HUES6 (cell line): Measurements from ENCODE around the gene C9orf153.

ENCODE experiments used
- H3K27ac ChIP-seq: 2 replicates; pipeline ENCODE4 v1.7.0; 2013; ENCODE audit warnings: low read depth, mild to moderate bottlenecking, low read length, inconsistent platforms
- H3K27me3 ChIP-seq: 2 replicates; pipeline ENCODE4 v1.6.1; 2013; ENCODE audit warnings: low read length; ENCODE audit not compliant: control insufficient read depth, insufficient read depth
- H3K36me3 ChIP-seq: 2 replicates; pipeline ENCODE4 v1.6.1; 2013; ENCODE audit warnings: low read length; ENCODE audit not compliant: control insufficient read depth, insufficient read depth
- H3K4me1 ChIP-seq: 2 replicates; pipeline ENCODE4 v1.6.1; 2013; ENCODE audit warnings: low read length; ENCODE audit not compliant: control insufficient read depth, insufficient read depth
- H3K4me3 ChIP-seq: 2 replicates; pipeline ENCODE4 v1.5.1; 2013; ENCODE audit warnings: low read depth, low read length
- H3K9ac ChIP-seq: one replicate; pipeline ENCODE4 v1.6.1; 2013; ENCODE audit warnings: mild to moderate bottlenecking, low read length
- H3K9me3 ChIP-seq: 2 replicates; pipeline ENCODE4 v1.6.1; 2013; ENCODE audit warnings: low read depth, low read length; ENCODE audit not compliant: control insufficient read depth, insufficient read depth

C9orf153 gene

DNA sequence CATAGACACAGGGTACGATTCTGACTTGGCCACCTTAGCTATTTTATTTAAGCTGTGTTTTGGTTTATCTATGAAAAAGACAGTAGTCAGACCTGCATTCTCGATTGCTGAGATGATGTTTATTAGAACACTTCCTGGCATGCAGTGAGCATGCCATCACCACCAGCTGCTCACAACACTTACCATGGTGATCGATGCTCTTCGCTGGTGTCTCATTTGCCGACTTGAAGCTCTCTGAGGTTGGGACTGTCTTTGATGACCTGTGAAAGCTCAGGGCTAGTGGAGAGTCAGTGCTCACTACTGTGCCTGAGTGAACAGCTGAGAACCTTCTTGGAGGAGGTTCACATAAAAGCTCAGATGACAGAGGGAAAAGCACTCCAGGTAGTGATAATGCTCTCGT, 4.4 kb upstream of the C9orf153 start:
- H3K4me3 ChIP-seq = no peak overlapping the region
- no peaks in the 10 kb centered on the region for H3K27me3 ChIP-seq
- H3K4me1 ChIP-seq = 0 out of 2 replicates have a peak, but pooled peaks cover 2% of the 10 kb centered on the region
- no peak overlapping the region for H3K27ac ChIP-seq
- H3K36me3 ChIP-seq = peaks cover 17% of the 10 kb centered on the region
- no peak overlapping the region for H3K9ac ChIP-seq
- H3K9me3 ChIP-seq = no peaks in the 10 kb centered on the region

DNA sequence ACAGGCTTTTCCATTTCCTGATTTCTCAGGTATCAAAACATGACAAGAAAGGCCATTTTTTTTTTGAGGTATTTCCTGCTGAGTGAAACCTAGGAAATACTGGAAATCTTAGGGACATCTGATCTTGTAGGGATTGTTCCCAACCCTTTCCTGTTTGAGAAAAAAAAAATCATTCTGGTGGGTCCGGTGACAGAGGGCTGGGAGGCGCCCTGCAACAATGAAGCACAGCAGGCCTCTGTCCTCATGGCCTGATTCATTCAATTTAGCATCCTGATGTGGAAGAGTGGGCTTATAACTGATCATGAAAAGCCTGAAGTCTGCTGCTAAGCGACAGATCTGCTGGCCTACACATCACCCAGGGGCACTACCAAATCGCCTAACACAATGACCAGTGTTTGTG, 3.0 kb upstream of the C9orf153 start:
- Histone ChIP-seq H3K9ac (no peak overlapping the region), H3K4me1 (0 out of 2 replicates have a peak, but pooled peaks cover 2% of the 10 kb centered on the region), H3K9me3 (no peaks in the 10 kb centered on the region), H3K4me3 (no peak overlapping the region), H3K27ac (no peak overlapping the region), H3K36me3 (peaks cover 17% of the 10 kb centered on the region), H3K27me3 (no peaks in the 10 kb centered on the region)

DNA sequence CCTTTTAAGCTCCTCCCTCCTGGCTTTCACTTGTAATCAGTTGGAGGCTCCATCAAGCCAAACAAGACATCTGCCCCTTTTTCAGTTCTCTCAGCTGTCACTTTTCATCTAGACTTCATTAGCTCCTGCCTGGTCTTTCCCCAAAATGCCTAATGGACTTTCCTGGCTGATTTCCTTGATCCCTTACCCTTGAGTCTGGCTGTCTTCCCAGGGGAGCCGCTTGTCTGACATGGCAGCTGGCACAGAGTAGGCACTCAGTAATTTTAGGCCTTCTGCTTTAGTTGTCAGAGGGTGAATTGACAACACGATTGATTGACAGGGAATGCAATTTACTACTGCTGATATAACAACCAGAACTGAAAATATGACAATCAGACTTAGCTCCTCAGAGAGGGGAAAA, 2.1 kb downstream of the C9orf153 start:
- Histone ChIP-seq H3K9me3 (peaks cover 10% of the 10 kb centered on the region), H3K4me3 (no peak overlapping the region), H3K36me3 (no peaks in the 10 kb centered on the region), H3K9ac (no peak overlapping the region), H3K4me1 (no peaks in the 10 kb centered on the region), H3K27me3 (no peaks in the 10 kb centered on the region), H3K27ac (no peak overlapping the region)

DNA sequence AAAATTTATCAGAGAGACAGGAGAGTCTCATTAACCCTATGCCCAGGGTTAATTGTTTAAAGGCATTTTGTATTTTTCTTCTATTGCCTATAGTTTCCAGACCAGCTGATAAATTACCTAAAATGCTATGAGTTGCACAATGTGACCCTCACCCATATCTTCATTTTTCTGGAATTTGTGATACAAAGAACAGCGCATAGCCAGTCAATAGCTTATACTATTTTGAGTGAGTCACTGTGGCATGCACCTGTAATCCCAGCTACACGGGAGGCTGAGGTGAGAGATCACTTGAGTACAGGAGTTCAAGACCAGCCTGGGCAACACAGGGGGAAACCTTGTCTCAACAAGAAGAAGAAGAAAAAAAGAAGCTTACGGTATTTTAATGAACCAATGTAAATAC, 2.8 kb downstream of the C9orf153 start:
- Histone ChIP-seq H3K4me1 (no peaks in the 10 kb centered on the region), H3K9me3 (peaks cover 15% of the 10 kb centered on the region), H3K9ac (no peak overlapping the region), H3K27ac (no peak overlapping the region), H3K36me3 (no peaks in the 10 kb centered on the region), H3K4me3 (no peak overlapping the region), H3K27me3 (no peaks in the 10 kb centered on the region)

GRCh38 chr9:86253577-86253976, 5.9 kb downstream of the C9orf153 start:
- Histone ChIP-seq H3K9ac (no peak overlapping the region), H3K27ac (no peak overlapping the region), H3K36me3 (no peaks in the 10 kb centered on the region), H3K4me3 (no peak overlapping the region), H3K9me3 (peaks cover 15% of the 10 kb centered on the region), H3K27me3 (no peaks in the 10 kb centered on the region), H3K4me1 (no peaks in the 10 kb centered on the region)

DNA sequence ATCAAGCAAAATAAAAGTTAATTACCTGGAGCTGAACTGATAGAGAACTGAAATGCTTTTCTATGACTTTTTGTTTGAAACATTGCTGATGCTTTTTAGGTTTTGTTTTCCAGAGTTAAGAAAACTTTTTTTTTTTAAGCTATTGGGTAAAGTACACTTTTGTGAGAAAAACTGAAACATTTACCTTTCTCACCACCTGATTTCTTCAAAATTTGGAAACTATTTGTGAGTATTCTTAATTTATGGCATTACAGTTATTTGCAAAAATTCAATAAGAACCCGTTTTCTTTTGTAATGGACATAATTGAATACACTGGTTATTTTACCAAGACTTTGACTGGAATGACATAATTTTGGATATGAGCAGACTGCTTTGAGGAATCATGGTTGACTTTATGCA, 6.6 kb downstream of the C9orf153 start:
- no peaks in the 10 kb centered on the region for H3K4me1 ChIP-seq
- H3K4me3 ChIP-seq = no peak overlapping the region
- H3K9me3 ChIP-seq = peaks cover 15% of the 10 kb centered on the region
- H3K36me3 ChIP-seq = no peaks in the 10 kb centered on the region
- no peaks in the 10 kb centered on the region for H3K27me3 ChIP-seq
- H3K27ac ChIP-seq = no peak overlapping the region
- H3K9ac ChIP-seq = no peak overlapping the region

- Histone ChIP-seq H3K4me3 (no peak overlapping the region), H3K27ac (no peak overlapping the region), H3K27me3 (no peaks in the 10 kb centered on the region), H3K36me3 (no peaks in the 10 kb centered on the region), H3K9ac (no peak overlapping the region), H3K4me1 (peaks cover 7% of the 10 kb centered on the region), H3K9me3 (peaks cover 15% of the 10 kb centered on the region)
Measured at GRCh38 chr9:86250123-86250522, 9.3 kb downstream of the C9orf153 start.

DNA sequence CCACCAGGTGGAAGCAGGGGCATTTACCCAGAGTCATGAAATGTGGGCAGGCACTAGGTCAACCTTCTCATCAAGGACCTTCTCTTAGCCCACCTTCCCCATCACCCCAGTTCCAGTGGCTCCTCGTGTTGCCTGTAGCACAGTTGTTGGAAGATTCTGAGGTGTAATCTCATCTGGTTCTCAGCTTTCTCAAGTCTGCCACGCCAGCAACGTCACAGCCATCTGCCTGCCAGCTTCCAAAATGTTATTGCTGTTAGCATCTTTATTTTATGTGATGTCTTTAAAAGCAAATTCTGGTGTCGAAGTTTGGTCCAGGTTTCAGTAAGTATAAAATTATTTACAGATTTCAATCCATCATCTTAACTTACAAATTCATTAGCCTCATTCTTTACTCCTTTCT, 10.7 kb downstream of the C9orf153 start:
- Histone ChIP-seq H3K27ac (no peak overlapping the region), H3K36me3 (no peaks in the 10 kb centered on the region), H3K9me3 (peaks cover 15% of the 10 kb centered on the region), H3K27me3 (no peaks in the 10 kb centered on the region), H3K9ac (no peak overlapping the region), H3K4me1 (peaks cover 7% of the 10 kb centered on the region), H3K4me3 (no peak overlapping the region)

- H3K9ac ChIP-seq = no peak overlapping the region
- peaks cover 7% of the 10 kb centered on the region for H3K4me1 ChIP-seq
- peaks cover 1% of the 10 kb centered on the region; the same call in 1 of the 2 replicates for H3K9me3 ChIP-seq
- no peak overlapping the region for H3K4me3 ChIP-seq
- no peaks in the 10 kb centered on the region for H3K27me3 ChIP-seq
- no peak overlapping the region for H3K27ac ChIP-seq
- no peaks in the 10 kb centered on the region for H3K36me3 ChIP-seq
Measured at GRCh38 chr9:86246752-86247161, 12.7 kb downstream of the C9orf153 start.

- Histone ChIP-seq H3K36me3 (no peaks in the 10 kb centered on the region), H3K27ac (no peak overlapping the region), H3K9ac (no peak overlapping the region), H3K4me3 (no peak overlapping the region), H3K4me1 (peaks cover 7% of the 10 kb centered on the region), H3K9me3 (no peaks in the 10 kb centered on the region), H3K27me3 (no peaks in the 10 kb centered on the region)
Measured at GRCh38 chr9:86242071-86242470, 17.4 kb downstream of the C9orf153 start.

DNA sequence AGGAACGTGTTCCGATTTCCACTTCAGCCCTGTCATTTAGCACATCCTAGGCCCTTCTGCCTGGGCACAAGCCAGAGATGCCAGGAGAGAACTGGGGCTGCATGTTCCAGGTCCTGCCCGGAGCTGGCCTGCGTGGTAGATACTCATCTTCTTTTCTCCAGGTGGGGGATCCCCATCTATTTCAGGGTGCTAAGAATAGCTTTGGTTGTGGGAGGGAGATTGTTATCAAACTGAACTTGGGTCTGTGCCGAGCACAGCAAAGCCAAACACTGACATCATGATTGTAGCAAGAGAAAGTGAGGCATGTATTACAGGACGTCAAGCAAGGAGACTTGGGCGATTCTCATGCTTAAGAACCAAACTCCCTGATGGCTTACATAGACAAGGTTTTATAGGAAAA, 18.2 kb downstream of the C9orf153 start:
- H3K4me3 ChIP-seq = no peak overlapping the region
- no peaks in the 10 kb centered on the region for H3K4me1 ChIP-seq
- no peaks in the 10 kb centered on the region for H3K9me3 ChIP-seq
- no peak overlapping the region for H3K9ac ChIP-seq
- no peak overlapping the region for H3K27ac ChIP-seq
- H3K27me3 ChIP-seq = no peaks in the 10 kb centered on the region
- H3K36me3 ChIP-seq = no peaks in the 10 kb centered on the region
